Gastroesophageal sphincter (tissue), 4 donors: Measurements from ENCODE around the gene TXNDC11. TPM values are rescaled to one million over a fixed set of nuclear protein-coding genes. Genes with fewer than 3 reads are reported as not detected.

Experiments used
- ATAC-seq: fragments of 150-250 bp; one replicate; pipeline ENCODE4 v1.9.1; 2016; ENCODE audit warnings: mild to moderate bottlenecking, moderate library complexity
- H3K27ac ChIP-seq, 4 donors: fragments of 200-600 bp; sonication (generic) in 3 of 4; 1 replicate in 3 of 4; 2 replicates in 1 of 4; pipeline ENCODE4 v1.5.1; 2016 to 2019
- H3K27me3 ChIP-seq: fragments of 200-600 bp; sonication (generic); one replicate; pipeline ENCODE4 v1.5.1; 2019
- H3K36me3 ChIP-seq, 2 donors: fragments of 200-600 bp; sonication (generic); one replicate each; pipeline ENCODE4 v1.5.1; 2019; ENCODE audit warnings: control low read depth in 1 of 2
- H3K4me1 ChIP-seq, 3 donors: fragments of 200-600 bp; sonication (generic); 1 replicate in 2 of 3; 2 replicates in 1 of 3; pipeline ENCODE4 v1.5.1; 2016 to 2019; ENCODE audit warnings: control low read depth in 2 of 3
- H3K4me3 ChIP-seq, 2 donors: fragments of 200-600 bp; sonication (generic); one replicate each; pipeline ENCODE4 v1.5.1; 2019; ENCODE audit warnings: mild to moderate bottlenecking in 1 of 2, moderate library complexity in 1 of 2
- H3K9me3 ChIP-seq, 3 donors: fragments of 200-600 bp; sonication (generic); one replicate each; pipeline ENCODE4 v1.5.1; 2017 to 2019; ENCODE audit warnings: control low read depth in 2 of 3
- CTCF ChIP-seq, 4 experiments: fragments of 200-600 bp in 2 of 4; fragments of 450-650 bp in 2 of 4; sonication (generic) in 1 of 4; IDR thresholded peaks; one replicate each; pipeline ENCODE4 v1.5.1; 2017 to 2019; ENCODE audit warnings: antibody characterized with exemption in 4 of 4, mild to moderate bottlenecking in 2 of 4, moderate library complexity in 2 of 4
- EP300 ChIP-seq: sonication (generic); formaldehyde crosslinking; IDR thresholded peaks from one replicate; pipeline ENCODE4 v1.6.1; 2017; ENCODE audit warnings: antibody characterized with exemption, mild to moderate bottlenecking
- POLR2A ChIP-seq, 2 donors: fragments of 450-650 bp; IDR thresholded peaks; one replicate each; pipeline ENCODE4 v1.6.1; 2017; ENCODE audit warnings: antibody characterized with exemption in 2 of 2, mild to moderate bottlenecking in 2 of 2, moderate library complexity in 1 of 2
- POLR2AphosphoS5 ChIP-seq: sonication (generic); formaldehyde crosslinking; IDR thresholded peaks from one replicate; pipeline ENCODE4 v1.6.1; 2017; ENCODE audit warnings: antibody characterized with exemption
- whole genome bisulfite sequencing, 2 donors: methylation state at CpG; one replicate each; pipeline ENCODE4 v1.1.5; 2018; ENCODE audit warnings: low coverage in 1 of 2; 5-methylcytosine and 5-hydroxymethylcytosine counted together
- total RNA-seq, 4 donors: library from RNA; depleted of rRNA; stranded (reverse); fragments of >200 nt; gene quantifications; one replicate each; pipeline ENCODE4 v1.1.0, GENCODE V29; 2016

Gene TXNDC11
- total RNA-seq, 4 donors from 2014 or later = 30.2 to 53.5 (median 46.4) TPM

- Histone ChIP-seq H3K36me3 (no peaks in the 10 kb centered on the region), H3K27me3 (no peaks in the 10 kb centered on the region), H3K27ac (peak overlapping the region; percentile 70 to 89 (median 84)), H3K4me1 (peaks cover 3 to 27% (median 12%) of the 10 kb centered on the region in 3 donors), H3K9me3 (no peaks in the 10 kb centered on the region), H3K4me3 (no peak overlapping the region)
- TF ChIP-seq CTCF (IDR thresholded peaks at IDR 0.05) (no peak), EP300 (peak; percentile 69), POLR2AphosphoS5 (peak; percentile 94), POLR2A (IDR thresholded peaks at IDR 0.05) (peak; percentile 8 to 12)
- 15 to 100% methylated on average over 2 to 15 of the region's 25 CpGs for WGBS, 2 donors
- ATAC-seq = peak; percentile 95
These were observed 102.4 kb downstream of the TXNDC11 start for GRCh38 chr16:11639925-11640899.

- H3K36me3 ChIP-seq = no peaks in the 10 kb centered on the region
- TF ChIP-seq EP300 (no peak), POLR2AphosphoS5 (no peak), CTCF (IDR thresholded peaks at IDR 0.05) (no peak), POLR2A (IDR thresholded peaks at IDR 0.05) (no peak)
- no peaks in the 10 kb centered on the region for H3K27me3 ChIP-seq
- peak overlapping the region in 2 of 4 donors; percentile 83 to 89 for H3K27ac ChIP-seq
- no peaks in the 10 kb centered on the region for H3K9me3 ChIP-seq
- H3K4me3 ChIP-seq = no peak overlapping the region
- ATAC-seq = no peak
- 47 to 59% methylated on average over 3 to 4 of the region's 4 CpGs for WGBS, 2 donors
- peaks cover 3 to 27% (median 12%) of the 10 kb centered on the region in 3 donors for H3K4me1 ChIP-seq
These were observed 103.6 kb downstream of the TXNDC11 start for GRCh38 chr16:11639008-11639562.

GRCh38 chr16:11638140-11638539 is 104.5 kb downstream of the TXNDC11 start:
- no peak for TF ChIP-seq POLR2A (IDR thresholded peaks at IDR 0.05)
- TF ChIP-seq EP300 = no peak
- TF ChIP-seq CTCF (IDR thresholded peaks at IDR 0.05) = no peak
- no peak for TF ChIP-seq POLR2AphosphoS5
- H3K27ac ChIP-seq = no peak overlapping the region
- WGBS, 2 donors = 80 to 100% methylated on average over 1 to 4 of the region's 4 CpGs
- no peak for ATAC-seq
- no peaks in the 10 kb centered on the region for H3K27me3 ChIP-seq
- no peak overlapping the region for H3K4me3 ChIP-seq
- no peaks in the 10 kb centered on the region for H3K36me3 ChIP-seq
- H3K9me3 ChIP-seq = no peaks in the 10 kb centered on the region
- peaks cover 3 to 35% (median 12%) of the 10 kb centered on the region in 3 donors for H3K4me1 ChIP-seq

- peaks cover 3 to 43% (median 20%) of the 10 kb centered on the region in 3 donors for H3K4me1 ChIP-seq
- H3K4me3 ChIP-seq = no peak overlapping the region
- no peaks in the 10 kb centered on the region for H3K27me3 ChIP-seq
- WGBS, 2 donors = 84% methylated on average over 5 of the region's 5 CpGs; no CpG with 5 or more reads in 1 of the 2 donors
- no peak for ATAC-seq
- H3K9me3 ChIP-seq = no peaks in the 10 kb centered on the region
- no peaks in the 10 kb centered on the region for H3K36me3 ChIP-seq
- H3K27ac ChIP-seq = no peak overlapping the region
- TF ChIP-seq POLR2A (IDR thresholded peaks at IDR 0.05) (no peak), CTCF (IDR thresholded peaks at IDR 0.05) (no peak), EP300 (no peak), POLR2AphosphoS5 (no peak)
These were observed 105.3 kb downstream of the TXNDC11 start for GRCh38 chr16:11637320-11637719.
